Hepatocyte (in vitro differentiated cells): ENCODE results near the gene UBTF. TPM values are rescaled to one million over a fixed set of nuclear protein-coding genes. Genes with fewer than 3 reads are reported as not detected.

Experiments
- DNase-seq: peaks from one replicate; pipeline ENCODE4 v3.0.0-alpha.2; 2016; ENCODE audit warnings: low spot score
- H2AFZ ChIP-seq: fragments of 200-600 bp; sonication (generic); 2 replicates; pipeline ENCODE4 v1.6.0; 2016; ENCODE audit warnings: antibody characterized with exemption, mild to moderate bottlenecking
- H3K27ac ChIP-seq: fragments of 200-600 bp; sonication (generic); 2 replicates; pipeline ENCODE4 v1.5.1; 2016; ENCODE audit warnings: mild to moderate bottlenecking
- H3K27me3 ChIP-seq: fragments of 200-600 bp; sonication (generic); 2 replicates; pipeline ENCODE4 v1.6.1; 2016
- H3K36me3 ChIP-seq: fragments of 200-600 bp; sonication (generic); replicated peaks from 2 replicates; pipeline ENCODE4 v1.5.1; 2016; ENCODE audit warnings: low read depth; ENCODE audit not compliant: insufficient read depth
- H3K4me1 ChIP-seq: fragments of 200-600 bp; sonication (generic); 2 replicates; pipeline ENCODE4 v1.5.1; 2016; ENCODE audit warnings: mild to moderate bottlenecking, moderate library complexity; ENCODE audit not compliant: insufficient read depth
- H3K4me2 ChIP-seq: fragments of 200-600 bp; sonication (generic); 2 replicates; pipeline ENCODE4 v1.6.0; 2016
- H3K4me3 ChIP-seq: fragments of 200-600 bp; sonication (generic); 2 replicates; pipeline ENCODE4 v1.5.1; 2016; ENCODE audit warnings: mild to moderate bottlenecking
- H3K79me2 ChIP-seq: fragments of 200-600 bp; sonication (generic); 2 replicates; pipeline ENCODE4 v1.6.0; 2017; ENCODE audit warnings: mild to moderate bottlenecking
- H3K9me2 ChIP-seq: fragments of 200-600 bp; sonication (generic); replicated peaks from 2 replicates; pipeline ENCODE4 v1.6.0; 2017; ENCODE audit warnings: mild to moderate bottlenecking; ENCODE audit not compliant: insufficient read depth
- H3K9me3 ChIP-seq: fragments of 200-600 bp; sonication (generic); 2 replicates; pipeline ENCODE4 v1.5.1; 2016; ENCODE audit warnings: low read depth, mild to moderate bottlenecking
- H4K20me1 ChIP-seq: fragments of 200-600 bp; sonication (generic); 2 replicates; pipeline ENCODE4 v1.6.0; 2016; ENCODE audit warnings: mild to moderate bottlenecking; ENCODE audit not compliant: insufficient read depth, poor library complexity, severe bottlenecking
- EZH2 ChIP-seq: fragments of 200-600 bp; sonication (generic); IDR thresholded peaks from 2 replicates; pipeline ENCODE4 v1.6.1; 2016; ENCODE audit warnings: antibody characterized with exemption, mild to moderate bottlenecking, borderline replicate concordance
- EZH2phosphoT487 ChIP-seq: fragments of 200-600 bp; sonication (generic); IDR thresholded peaks from one replicate; pipeline ENCODE4 v1.6.1; 2018; ENCODE audit warnings: antibody characterized with exemption, mild to moderate bottlenecking, low read depth, moderate library complexity; ENCODE audit not compliant: unreplicated experiment, severe bottlenecking
- WGBS: methylation state at CpG from one replicate; pipeline ENCODE4 v1.1.6; 2016; ENCODE audit warnings: low lambda C conversion rate; ENCODE audit errors: missing lambda C conversion rate; 5-methylcytosine and 5-hydroxymethylcytosine counted together
- polyA plus RNA-seq: library from polyadenylated mRNA; unstranded; fragments of >200 nt; fragmentation: Nextera tagmentation; extraction: Ambion mirVana; gene quantifications from 2 replicates; pipeline ENCODE4 v1.2.1, GENCODE V29; 2016
- total RNA-seq: library from RNA; depleted of rRNA; stranded (reverse); fragments of >200 nt; gene quantifications from 2 replicates; pipeline ENCODE4 v1.2.3, GENCODE V29; 2014
- TF ChIP-seq, protein P1 (sequence below): fragments of 200-600 bp; sonication (generic); IDR thresholded peaks from 2 replicates; pipeline ENCODE4 v1.5.1; 2016; ENCODE audit warnings: antibody characterized with exemption, mild to moderate bottlenecking; ENCODE audit not compliant: poor library complexity

The UBTF gene
- total and polyA plus RNA-seq, 2 experiments from 2014 or later: 35.0 to 41.1 TPM

GRCh38 chr17:44214230-44214494 lies 5.3 kb downstream of the UBTF start:
- Histone ChIP-seq H3K27me3 (no peaks in the 10 kb centered on the region), H3K9me3 (no peaks in the 10 kb centered on the region), H3K9me2 (no peaks in the 10 kb centered on the region), H2AFZ (no peak overlapping the region), H3K4me2 (no peak overlapping the region), H4K20me1 (peaks cover 20% of the 10 kb centered on the region), H3K27ac (no peak overlapping the region), H3K4me1 (peaks cover 12% of the 10 kb centered on the region), H3K36me3 (peaks cover 3% of the 10 kb centered on the region), H3K79me2 (peaks cover 27% of the 10 kb centered on the region), H3K4me3 (no peak overlapping the region)
- DNase-seq: no peak
- WGBS: 91% methylated on average over 1 of the region's 1 CpG
- TF ChIP-seq EZH2phosphoT487 (no peak), EZH2 (no peak)
- TF ChIP-seq, protein P1, sequence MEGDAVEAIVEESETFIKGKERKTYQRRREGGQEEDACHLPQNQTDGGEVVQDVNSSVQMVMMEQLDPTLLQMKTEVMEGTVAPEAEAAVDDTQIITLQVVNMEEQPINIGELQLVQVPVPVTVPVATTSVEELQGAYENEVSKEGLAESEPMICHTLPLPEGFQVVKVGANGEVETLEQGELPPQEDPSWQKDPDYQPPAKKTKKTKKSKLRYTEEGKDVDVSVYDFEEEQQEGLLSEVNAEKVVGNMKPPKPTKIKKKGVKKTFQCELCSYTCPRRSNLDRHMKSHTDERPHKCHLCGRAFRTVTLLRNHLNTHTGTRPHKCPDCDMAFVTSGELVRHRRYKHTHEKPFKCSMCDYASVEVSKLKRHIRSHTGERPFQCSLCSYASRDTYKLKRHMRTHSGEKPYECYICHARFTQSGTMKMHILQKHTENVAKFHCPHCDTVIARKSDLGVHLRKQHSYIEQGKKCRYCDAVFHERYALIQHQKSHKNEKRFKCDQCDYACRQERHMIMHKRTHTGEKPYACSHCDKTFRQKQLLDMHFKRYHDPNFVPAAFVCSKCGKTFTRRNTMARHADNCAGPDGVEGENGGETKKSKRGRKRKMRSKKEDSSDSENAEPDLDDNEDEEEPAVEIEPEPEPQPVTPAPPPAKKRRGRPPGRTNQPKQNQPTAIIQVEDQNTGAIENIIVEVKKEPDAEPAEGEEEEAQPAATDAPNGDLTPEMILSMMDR: no peak

GRCh38 chr17:44213403-44214229 lies 5.9 kb downstream of the UBTF start:
- no peak overlapping the region for H3K27ac ChIP-seq
- no peak for TF ChIP-seq EZH2phosphoT487
- no peak for TF ChIP-seq EZH2
- TF ChIP-seq, protein P1: no peak
- H3K9me2 ChIP-seq: no peaks in the 10 kb centered on the region
- peaks cover 20% of the 10 kb centered on the region for H4K20me1 ChIP-seq
- DNase-seq: no peak
- peaks cover 26% of the 10 kb centered on the region for H3K79me2 ChIP-seq
- 97% methylated on average over 15 of the region's 15 CpGs for WGBS
- no peaks in the 10 kb centered on the region for H3K27me3 ChIP-seq
- H2AFZ ChIP-seq: no peak overlapping the region
- peaks cover 3% of the 10 kb centered on the region for H3K36me3 ChIP-seq
- H3K4me2 ChIP-seq: no peak overlapping the region
- H3K4me1 ChIP-seq: peaks cover 12% of the 10 kb centered on the region
- no peak overlapping the region for H3K4me3 ChIP-seq
- no peaks in the 10 kb centered on the region for H3K9me3 ChIP-seq

- H3K4me3 ChIP-seq: no peak overlapping the region
- peaks cover 15% of the 10 kb centered on the region for H4K20me1 ChIP-seq
- H3K9me3 ChIP-seq: no peaks in the 10 kb centered on the region
- H3K4me1 ChIP-seq: peaks cover 9% of the 10 kb centered on the region
- peaks cover 20% of the 10 kb centered on the region for H3K79me2 ChIP-seq
- no peak for DNase-seq
- no peak overlapping the region for H2AFZ ChIP-seq
- no peak overlapping the region for H3K4me2 ChIP-seq
- WGBS: 95% methylated on average over 18 of the region's 31 CpGs
- no peaks in the 10 kb centered on the region for H3K27me3 ChIP-seq
- peaks cover 3% of the 10 kb centered on the region for H3K36me3 ChIP-seq
- H3K27ac ChIP-seq: no peak overlapping the region
- no peaks in the 10 kb centered on the region for H3K9me2 ChIP-seq
- no peak for TF ChIP-seq EZH2phosphoT487
- TF ChIP-seq EZH2: no peak
- TF ChIP-seq, protein P1: no peak
Observed at GRCh38 chr17:44212507-44213402, 6.7 kb downstream of the UBTF start.
